Astrocyte (in vitro differentiated cells and primary cell): Measurements from ENCODE around the gene TAF9. TPM values are rescaled to one million over a fixed set of nuclear protein-coding genes. Genes with fewer than 3 reads are reported as not detected.
A peak's percentile ranks its signal among the peaks of the same experiment; 100 is the strongest.
"Not testable (repeated sequence)": the region's sequence is repeated elsewhere in the genome, so short reads cannot be mapped to it uniquely, and the experiment has no call there.

Experiments used
- DNase-seq: peaks from one replicate; pipeline ENCODE4 v3.0.0-alpha.2; 2010; ENCODE audit warnings: low read depth
- FAIRE-seq: peaks from 2 replicates; lab custom pipeline; 2011; peaks lifted over from hg19 to GRCh38; lab: Jason Lieb, UNC
- H2AFZ ChIP-seq: 2 replicates; pipeline ENCODE4 v1.6.0; 2012; ENCODE audit warnings: low read depth, low read length, inconsistent platforms
- H3K27ac ChIP-seq: 2 replicates; pipeline ENCODE4 v1.5.1; 2011; ENCODE audit warnings: low read depth, low read length, inconsistent platforms
- H3K27me3 ChIP-seq: 2 replicates; pipeline ENCODE4 v1.6.0; 2011; ENCODE audit warnings: low read length, inconsistent platforms; ENCODE audit not compliant: insufficient read depth
- H3K36me3 ChIP-seq: 2 replicates; pipeline ENCODE4 v1.5.1; 2011; ENCODE audit warnings: low read length, inconsistent platforms; ENCODE audit not compliant: insufficient read depth
- H3K4me1 ChIP-seq: 2 replicates; pipeline ENCODE4 v1.5.1; 2011; ENCODE audit warnings: low read length, inconsistent platforms; ENCODE audit not compliant: insufficient read depth
- H3K4me2 ChIP-seq: 2 replicates; pipeline ENCODE4 v1.6.0; 2012; ENCODE audit warnings: low read length, inconsistent platforms
- H3K4me3 ChIP-seq: 2 replicates; pipeline ENCODE4 v1.5.1; 2011; ENCODE audit warnings: low read depth, mild to moderate bottlenecking, low read length, inconsistent platforms; ENCODE audit not compliant: insufficient read depth
- H3K79me2 ChIP-seq: 2 replicates; pipeline ENCODE4 v1.6.0; 2012; ENCODE audit warnings: mild to moderate bottlenecking, low read length, inconsistent platforms; ENCODE audit not compliant: insufficient read depth
- H3K9ac ChIP-seq: 2 replicates; pipeline ENCODE4 v1.6.0; 2012; ENCODE audit warnings: mild to moderate bottlenecking, low read length, inconsistent platforms
- H3K9me3 ChIP-seq: 2 replicates; pipeline ENCODE4 v1.5.1; 2012; ENCODE audit warnings: low read depth, mild to moderate bottlenecking, low read length, inconsistent platforms; ENCODE audit not compliant: insufficient read depth
- H4K20me1 ChIP-seq: 2 replicates; pipeline ENCODE4 v1.6.0; 2012; ENCODE audit warnings: low read length, inconsistent platforms; ENCODE audit not compliant: insufficient read depth
- H3K27ac Mint-ChIP-seq: one replicate; pipeline ENCODE4 v1.8.0; 2021; ENCODE audit warnings: mild to moderate bottlenecking, mixed read lengths; ENCODE audit not compliant: unreplicated experiment
- H3K27me3 Mint-ChIP-seq: one replicate; pipeline ENCODE4 v1.8.0; 2021; ENCODE audit warnings: low read depth, mixed read lengths; ENCODE audit not compliant: unreplicated experiment
- H3K36me3 Mint-ChIP-seq: one replicate; pipeline ENCODE4 v1.8.0; 2021; ENCODE audit warnings: low read depth, mixed read lengths; ENCODE audit not compliant: unreplicated experiment
- H3K4me1 Mint-ChIP-seq: one replicate; pipeline ENCODE4 v1.8.0; 2021; ENCODE audit warnings: low read depth, mixed read lengths; ENCODE audit not compliant: unreplicated experiment
- H3K4me3 Mint-ChIP-seq: one replicate; pipeline ENCODE4 v1.8.0; 2021; ENCODE audit warnings: mild to moderate bottlenecking, moderate library complexity, mixed read lengths; ENCODE audit not compliant: unreplicated experiment
- H3K9me3 Mint-ChIP-seq: one replicate; pipeline ENCODE4 v1.8.0; 2021; ENCODE audit warnings: mild to moderate bottlenecking, mixed read lengths; ENCODE audit not compliant: unreplicated experiment
- CTCF ChIP-seq: IDR thresholded peaks from 2 replicates; pipeline ENCODE4 v1.5.1; 2011; ENCODE audit warnings: low read depth, mild to moderate bottlenecking, inconsistent platforms, low read length, moderate library complexity; ENCODE audit not compliant: insufficient read depth
- EZH2 ChIP-seq: IDR thresholded peaks from 2 replicates; pipeline ENCODE4 v1.6.1; 2012; ENCODE audit warnings: mild to moderate bottlenecking, low read length, inconsistent platforms; ENCODE audit not compliant: insufficient read depth
- total RNA-seq: library from RNA; stranded (reverse); gene quantifications from 2 replicates; pipeline ENCODE4 v1.2.1, GENCODE V29; 2021

Gene TAF9
- total RNA-seq, 1 donor from 2014 or later: 92.7 TPM

- Mint-ChIP-seq H3K4me1 (peaks cover 8% of the 10 kb centered on the region), H3K27ac (no peak overlapping the region), H3K9me3 (no peaks in the 10 kb centered on the region), H3K27me3 (no peaks in the 10 kb centered on the region), H3K4me3 (peak overlapping the region; percentile 60), H3K36me3 (peaks cover 3% of the 10 kb centered on the region)
- Histone ChIP-seq H3K36me3 (peaks cover 10% of the 10 kb centered on the region), H3K4me3 (no peak overlapping the region), H3K27me3 (no peaks in the 10 kb centered on the region), H3K4me1 (peaks cover 14% of the 10 kb centered on the region), H3K9me3 (no peaks in the 10 kb centered on the region), H4K20me1 (peaks cover 6% of the 10 kb centered on the region), H3K79me2 (peaks cover 50% of the 10 kb centered on the region), H3K9ac (no peak overlapping the region), H3K4me2 (no peak overlapping the region), H3K27ac (no peak overlapping the region), H2AFZ (no peak overlapping the region)
- DNase-seq (no peak), FAIRE-seq (no peak)
- no peak for TF ChIP-seq CTCF
Observed at GRCh38 chr5:69372394-69372793, 3.1 kb upstream of the TAF9 start.

- Histone ChIP-seq H3K9ac (peak overlapping the region; percentile 96), H3K27ac (peak overlapping the region; percentile 100), H2AFZ (peak overlapping the region; percentile 92), H3K4me1 (peaks cover 14% of the 10 kb centered on the region), H3K79me2 (peaks cover 70% of the 10 kb centered on the region), H3K4me2 (peak overlapping the region; percentile 97), H3K4me3 (peak overlapping the region; percentile 98), H4K20me1 (peaks cover 20% of the 10 kb centered on the region)
- not testable (repeated sequence) for H3K9me3 ChIP-seq, DNase-seq, FAIRE-seq, H3K27me3 Mint-ChIP-seq, H3K36me3 ChIP-seq, H3K36me3 Mint-ChIP-seq, H3K27me3 ChIP-seq, H3K9me3 Mint-ChIP-seq
- Mint-ChIP-seq H3K27ac (peak overlapping the region; percentile 87), H3K4me3 (peak overlapping the region; percentile 94), H3K4me1 (peaks cover 11% of the 10 kb centered on the region)
Observed at GRCh38 chr5:69370335-69370734, 1.0 kb upstream of the TAF9 start.

- Histone ChIP-seq H3K9me3 (no peaks in the 10 kb centered on the region), H3K4me1 (peaks cover 14% of the 10 kb centered on the region), H3K27me3 (no peaks in the 10 kb centered on the region), H4K20me1 (peaks cover 32% of the 10 kb centered on the region), H3K79me2 (peaks cover 87% of the 10 kb centered on the region), H3K4me3 (peak overlapping the region; percentile 98), H3K9ac (peak overlapping the region; percentile 96), H3K27ac (peak overlapping the region; percentile 100), H2AFZ (peak overlapping the region; percentile 92), H3K4me2 (peak overlapping the region; percentile 97), H3K36me3 (peaks cover 13% of the 10 kb centered on the region)
- Mint-ChIP-seq H3K27ac (peak overlapping the region; percentile 98), H3K27me3 (no peaks in the 10 kb centered on the region), H3K4me3 (peak overlapping the region; percentile 99), H3K9me3 (no peaks in the 10 kb centered on the region), H3K4me1 (peaks cover 11% of the 10 kb centered on the region), H3K36me3 (peaks cover 4% of the 10 kb centered on the region)
- DNase-seq (peak; percentile 54), FAIRE-seq (no peak)
- TF ChIP-seq EZH2 (no peak), CTCF (no peak)
Observed at GRCh38 chr5:69368458-69369339, 621 bp downstream of the TAF9 start.
